GM23248 (cell line): Measurements from ENCODE around the gene RPL7L1.

Experiments used
- EZH2 ChIP-seq: fragments of 200-600 bp; sonication (generic); IDR thresholded peaks from 2 replicates; pipeline ENCODE4 v1.6.1; 2018; ENCODE audit warnings: antibody characterized with exemption, mild to moderate bottlenecking; ENCODE audit not compliant: insufficient read depth, poor library complexity, severe bottlenecking
- EZH2phosphoT487 ChIP-seq: fragments of 200-600 bp; sonication (generic); IDR thresholded peaks from 2 replicates; pipeline ENCODE4 v1.6.1; 2018; ENCODE audit warnings: antibody characterized with exemption, moderate library complexity, mild to moderate bottlenecking, low read depth; ENCODE audit not compliant: insufficient read depth

DNA sequence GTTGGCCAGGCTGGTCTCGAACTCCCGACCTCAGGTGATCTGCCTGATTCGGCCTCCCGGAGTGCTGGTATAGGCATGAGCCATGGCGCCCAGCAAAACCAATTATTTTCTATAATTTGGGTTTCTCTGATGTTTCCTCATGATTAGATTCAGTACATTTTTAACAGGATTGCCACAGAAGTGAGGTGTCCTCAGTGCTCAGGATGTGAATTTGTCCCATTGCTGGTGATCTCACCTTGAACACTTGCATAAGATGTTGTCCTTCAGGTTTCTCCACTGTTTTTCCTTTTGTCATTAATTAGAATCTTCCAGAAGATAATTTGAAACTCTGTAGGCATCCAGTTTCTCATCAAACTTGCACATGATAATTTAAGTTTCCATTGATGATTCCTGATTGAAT, 45.4 kb upstream of the RPL7L1 start:
- TF ChIP-seq EZH2 = no peak
- no peak for TF ChIP-seq EZH2phosphoT487
